ENCODE measurements around the gene MAP2.

MAP2 gene

GRCh38 chr2:209501579-209501978 lies 77.7 kb downstream of the MAP2 start:
- Histone ChIP-seq H3K4me2 (no peak overlapping the region), H2AFZ (ENCODE audit: low read depth) (no peak overlapping the region), H3K4me1 (ENCODE audit: low read depth, poor library complexity, severe bottlenecking) (peaks cover 34% of the 10 kb centered on the region), H3K9ac (no peak overlapping the region), H3K36me3 (ENCODE audit: insufficient read depth) (no peaks in the 10 kb centered on the region), H3K4me3 (IDR thresholded peaks at IDR 0.05; ENCODE audit: insufficient read depth, low read depth, low read length) (no peak overlapping the region), H3K27ac (no peak overlapping the region), H3K79me2 (ENCODE audit: insufficient read depth, low read depth) (no peaks in the 10 kb centered on the region), H4K20me1 (ENCODE audit: insufficient read depth) (no peaks in the 10 kb centered on the region), H3K27me3 (ENCODE audit: insufficient read depth, low read depth) (no peaks in the 10 kb centered on the region)
- TF ChIP-seq CTCF (conservative IDR thresholded peaks at IDR 0.05; ENCODE audit: low read depth, low read length), result no peak

- no peaks in the 10 kb centered on the region for H3K79me2 ChIP-seq (ENCODE audit: insufficient read depth, low read depth)
- peaks cover 27% of the 10 kb centered on the region for H3K4me1 ChIP-seq (ENCODE audit: low read depth, poor library complexity, severe bottlenecking)
- H3K27ac ChIP-seq, result no peak overlapping the region; the same call in 1 of the 2 replicates
- H3K4me2 ChIP-seq, result peak overlapping the region; percentile 41
- H4K20me1 ChIP-seq (ENCODE audit: insufficient read depth), result no peaks in the 10 kb centered on the region
- no peak overlapping the region for H3K4me3 ChIP-seq (IDR thresholded peaks at IDR 0.05; ENCODE audit: insufficient read depth, low read depth, low read length)
- H3K9ac ChIP-seq, result no peak overlapping the region; the same call in 1 of the 2 replicates
- H3K27me3 ChIP-seq (ENCODE audit: insufficient read depth, low read depth), result no peaks in the 10 kb centered on the region
- H2AFZ ChIP-seq (ENCODE audit: low read depth), result no peak overlapping the region; the same call in 1 of the 2 replicates
- H3K36me3 ChIP-seq (ENCODE audit: insufficient read depth), result no peaks in the 10 kb centered on the region
- TF ChIP-seq CTCF (conservative IDR thresholded peaks at IDR 0.05; ENCODE audit: low read depth, low read length), result no peak
Measured at GRCh38 chr2:209505410-209505809, 81.6 kb downstream of the MAP2 start.

GRCh38 chr2:209508255-209508654 lies 84.4 kb downstream of the MAP2 start:
- no peak for TF ChIP-seq CTCF (conservative IDR thresholded peaks at IDR 0.05; ENCODE audit: low read depth, low read length)
- Histone ChIP-seq H3K4me3 (IDR thresholded peaks at IDR 0.05; ENCODE audit: insufficient read depth, low read depth, low read length) (no peak overlapping the region), H3K27ac (no peak overlapping the region), H3K79me2 (ENCODE audit: insufficient read depth, low read depth) (no peaks in the 10 kb centered on the region), H3K36me3 (ENCODE audit: insufficient read depth) (no peaks in the 10 kb centered on the region), H3K4me1 (ENCODE audit: low read depth, poor library complexity, severe bottlenecking) (peaks cover 27% of the 10 kb centered on the region), H3K27me3 (ENCODE audit: insufficient read depth, low read depth) (no peaks in the 10 kb centered on the region), H4K20me1 (ENCODE audit: insufficient read depth) (no peaks in the 10 kb centered on the region), H3K4me2 (no peak overlapping the region), H2AFZ (ENCODE audit: low read depth) (no peak overlapping the region), H3K9ac (no peak overlapping the region)

- Histone ChIP-seq H3K4me1 (ENCODE audit: low read depth, poor library complexity, severe bottlenecking) (peaks cover under 1% of the 10 kb centered on the region), H4K20me1 (ENCODE audit: insufficient read depth) (no peaks in the 10 kb centered on the region), H3K4me2 (no peak overlapping the region), H3K9ac (no peak overlapping the region), H3K27ac (no peak overlapping the region), H3K27me3 (ENCODE audit: insufficient read depth, low read depth) (no peaks in the 10 kb centered on the region), H3K4me3 (IDR thresholded peaks at IDR 0.05; ENCODE audit: insufficient read depth, low read depth, low read length) (no peak overlapping the region), H3K36me3 (ENCODE audit: insufficient read depth) (no peaks in the 10 kb centered on the region), H3K79me2 (ENCODE audit: insufficient read depth, low read depth) (no peaks in the 10 kb centered on the region), H2AFZ (ENCODE audit: low read depth) (no peak overlapping the region)
- TF ChIP-seq CTCF (conservative IDR thresholded peaks at IDR 0.05; ENCODE audit: low read depth, low read length), result no peak
Measured at GRCh38 chr2:209511637-209512036, 87.8 kb downstream of the MAP2 start.

Data from KMS-11 (cell line).